Mesothelial cell of epicardium (in vitro differentiated cells): Measurements from ENCODE around the gene ELL2. TPM values are rescaled to one million over a fixed set of nuclear protein-coding genes. Genes with fewer than 3 reads are reported as not detected.

ENCODE experiments used
- DNase-seq, 2 experiments: peaks; one replicate each; pipeline ENCODE4 v3.0.0; 2021; ENCODE audit warnings: low spot score in 2 of 2; ENCODE audit not compliant: unreplicated experiment in 2 of 2
- H3K27ac Mint-ChIP-seq: 2 replicates; pipeline ENCODE4 v1.8.0; 2021; ENCODE audit warnings: mixed read lengths
- H3K27me3 Mint-ChIP-seq: 2 replicates; pipeline ENCODE4 v1.8.0; 2021; ENCODE audit warnings: low read depth, mixed read lengths
- H3K36me3 Mint-ChIP-seq: 2 replicates; pipeline ENCODE4 v1.8.0; 2021; ENCODE audit warnings: mixed read lengths
- H3K4me1 Mint-ChIP-seq: 2 replicates; pipeline ENCODE4 v1.8.0; 2021; ENCODE audit warnings: mixed read lengths
- H3K4me3 Mint-ChIP-seq: 2 replicates; pipeline ENCODE4 v1.8.0; 2021; ENCODE audit warnings: mild to moderate bottlenecking, moderate library complexity, mixed read lengths
- H3K9me3 Mint-ChIP-seq: 2 replicates; pipeline ENCODE4 v1.8.0; 2021; ENCODE audit warnings: mixed read lengths
- total RNA-seq: library from RNA; stranded (reverse); gene quantifications from 3 replicates; pipeline ENCODE4 v1.2.1, GENCODE V29; 2021
- TF ChIP-seq, protein P1 (sequence below): fragments of 200-600 bp; sonication (generic); IDR thresholded peaks from one replicate; pipeline ENCODE4 v1.5.0; 2021; ENCODE audit warnings: antibody characterized with exemption; ENCODE audit not compliant: unreplicated experiment

The ELL2 gene
- total RNA-seq, 1 donor from 2014 or later: 11.7 TPM

DNA sequence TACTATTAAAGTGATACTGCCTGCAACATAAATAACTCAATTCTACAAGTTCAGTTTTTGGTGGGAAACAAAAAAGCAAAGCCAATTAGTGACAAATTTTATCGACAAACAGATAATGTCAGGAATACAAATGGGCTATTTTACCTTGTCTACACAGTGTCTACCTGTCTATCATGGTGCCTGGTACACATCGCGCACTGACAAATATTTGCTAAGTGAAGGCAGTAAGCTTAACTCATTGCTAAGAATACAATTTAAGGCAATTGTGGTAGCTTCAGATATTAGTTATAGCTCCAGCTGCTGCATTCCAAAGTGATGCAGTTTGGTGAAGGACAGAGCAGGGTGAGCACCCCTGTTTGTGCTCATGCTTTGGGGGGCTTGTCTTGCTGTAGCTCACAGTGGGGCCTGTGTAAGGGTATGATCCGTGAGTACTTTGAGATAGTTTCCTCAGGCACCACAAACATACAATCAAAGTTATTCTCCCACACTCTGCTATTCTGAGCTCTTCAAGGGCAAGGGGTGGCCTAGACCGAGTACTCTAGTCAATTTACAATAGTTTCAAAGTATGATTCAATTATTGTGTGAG lies 24.7 kb downstream of the ELL2 start:
- TF ChIP-seq, protein P1, sequence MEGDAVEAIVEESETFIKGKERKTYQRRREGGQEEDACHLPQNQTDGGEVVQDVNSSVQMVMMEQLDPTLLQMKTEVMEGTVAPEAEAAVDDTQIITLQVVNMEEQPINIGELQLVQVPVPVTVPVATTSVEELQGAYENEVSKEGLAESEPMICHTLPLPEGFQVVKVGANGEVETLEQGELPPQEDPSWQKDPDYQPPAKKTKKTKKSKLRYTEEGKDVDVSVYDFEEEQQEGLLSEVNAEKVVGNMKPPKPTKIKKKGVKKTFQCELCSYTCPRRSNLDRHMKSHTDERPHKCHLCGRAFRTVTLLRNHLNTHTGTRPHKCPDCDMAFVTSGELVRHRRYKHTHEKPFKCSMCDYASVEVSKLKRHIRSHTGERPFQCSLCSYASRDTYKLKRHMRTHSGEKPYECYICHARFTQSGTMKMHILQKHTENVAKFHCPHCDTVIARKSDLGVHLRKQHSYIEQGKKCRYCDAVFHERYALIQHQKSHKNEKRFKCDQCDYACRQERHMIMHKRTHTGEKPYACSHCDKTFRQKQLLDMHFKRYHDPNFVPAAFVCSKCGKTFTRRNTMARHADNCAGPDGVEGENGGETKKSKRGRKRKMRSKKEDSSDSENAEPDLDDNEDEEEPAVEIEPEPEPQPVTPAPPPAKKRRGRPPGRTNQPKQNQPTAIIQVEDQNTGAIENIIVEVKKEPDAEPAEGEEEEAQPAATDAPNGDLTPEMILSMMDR: no peak
- H3K4me3 Mint-ChIP-seq: no peak overlapping the region
- H3K9me3 Mint-ChIP-seq: peaks cover 5% of the 10 kb centered on the region
- no peaks in the 10 kb centered on the region for H3K27me3 Mint-ChIP-seq
- H3K36me3 Mint-ChIP-seq: no peaks in the 10 kb centered on the region
- peaks cover 10% of the 10 kb centered on the region for H3K4me1 Mint-ChIP-seq
- DNase-seq: no peak
- no peak overlapping the region for H3K27ac Mint-ChIP-seq

DNA sequence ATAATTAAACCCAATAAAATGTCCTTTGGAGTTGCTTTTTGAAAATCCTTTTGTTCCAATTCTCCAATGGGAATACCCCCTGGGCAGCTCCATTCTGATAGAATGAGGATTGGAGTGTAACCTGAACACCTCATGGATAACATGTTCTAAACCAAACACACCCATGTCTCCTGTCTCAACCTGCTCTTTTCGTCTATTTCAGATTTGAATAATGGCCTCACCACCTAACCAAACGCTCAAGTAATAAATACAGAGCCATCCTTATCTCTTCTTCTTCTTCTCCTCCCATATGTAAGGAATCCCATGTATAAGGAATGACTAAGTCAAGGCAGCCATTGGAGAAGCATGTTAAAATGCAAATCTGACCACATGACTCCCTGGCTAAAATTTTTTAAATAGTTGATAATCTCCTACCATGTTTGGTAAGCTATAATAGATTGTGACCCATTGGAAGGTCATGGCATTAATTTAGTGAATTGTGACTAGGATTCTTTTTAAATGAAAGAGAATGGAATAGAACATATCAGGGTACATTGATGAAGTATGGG lies 26.0 kb downstream of the ELL2 start:
- H3K4me3 Mint-ChIP-seq: no peak overlapping the region
- peaks cover 5% of the 10 kb centered on the region for H3K9me3 Mint-ChIP-seq
- no peaks in the 10 kb centered on the region for H3K36me3 Mint-ChIP-seq
- DNase-seq: no peak
- H3K4me1 Mint-ChIP-seq: peaks cover 4% of the 10 kb centered on the region
- H3K27me3 Mint-ChIP-seq: no peaks in the 10 kb centered on the region
- TF ChIP-seq, protein P1: no peak
- H3K27ac Mint-ChIP-seq: no peak overlapping the region

DNA sequence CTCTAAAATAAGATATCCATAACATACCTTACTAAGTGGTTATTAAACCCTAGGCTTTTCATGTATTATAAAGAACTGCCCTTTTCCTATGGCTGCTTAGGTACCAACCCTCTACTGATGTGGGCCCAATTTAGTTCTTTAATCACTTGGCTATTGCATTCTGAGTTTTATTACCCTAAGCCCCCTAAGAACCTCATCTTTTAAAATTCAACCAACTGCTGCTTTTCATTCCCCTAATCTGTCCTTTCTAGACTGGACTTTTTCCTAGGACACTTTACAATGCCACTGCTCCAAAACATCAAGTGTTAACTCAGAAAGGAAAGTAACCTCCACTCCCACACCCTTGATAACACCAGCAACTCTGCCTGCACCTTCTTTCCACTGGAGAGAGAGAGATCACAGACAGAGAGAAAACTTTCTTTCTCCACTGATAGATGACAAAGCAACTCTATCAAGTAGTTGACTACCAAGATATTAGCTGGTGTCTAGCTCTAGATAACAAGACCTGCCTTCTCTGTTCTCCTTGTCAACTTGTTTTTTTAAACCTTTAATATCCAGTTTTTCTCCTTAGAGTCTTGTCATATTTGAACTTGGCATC lies 27.3 kb downstream of the ELL2 start:
- Mint-ChIP-seq H3K9me3 (peaks cover 5% of the 10 kb centered on the region), H3K36me3 (no peaks in the 10 kb centered on the region), H3K4me1 (peaks cover 4% of the 10 kb centered on the region), H3K27ac (no peak overlapping the region), H3K27me3 (no peaks in the 10 kb centered on the region), H3K4me3 (no peak overlapping the region)
- DNase-seq: no peak
- TF ChIP-seq, protein P1: no peak

DNA sequence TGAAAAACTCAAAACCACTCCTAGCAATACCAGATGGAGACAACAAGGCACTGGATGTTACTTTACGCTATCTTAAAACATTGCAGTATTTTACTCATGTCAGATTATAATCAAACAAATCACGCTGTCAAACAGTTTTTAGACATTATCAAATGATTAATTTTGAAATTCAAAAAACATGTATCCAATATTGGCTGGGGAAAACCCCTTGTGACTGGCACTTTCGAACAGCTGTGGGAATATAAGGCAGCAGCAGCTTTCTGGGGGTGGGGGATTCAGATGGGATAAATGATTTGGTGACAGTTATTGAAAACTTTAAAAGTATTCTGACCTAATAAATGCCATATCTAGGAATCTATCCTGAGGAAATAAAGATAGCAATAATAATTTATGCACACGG lies 28.7 kb downstream of the ELL2 start:
- peaks cover 8% of the 10 kb centered on the region for H3K4me1 Mint-ChIP-seq
- H3K27me3 Mint-ChIP-seq: no peaks in the 10 kb centered on the region
- peaks cover 5% of the 10 kb centered on the region for H3K9me3 Mint-ChIP-seq

DNA sequence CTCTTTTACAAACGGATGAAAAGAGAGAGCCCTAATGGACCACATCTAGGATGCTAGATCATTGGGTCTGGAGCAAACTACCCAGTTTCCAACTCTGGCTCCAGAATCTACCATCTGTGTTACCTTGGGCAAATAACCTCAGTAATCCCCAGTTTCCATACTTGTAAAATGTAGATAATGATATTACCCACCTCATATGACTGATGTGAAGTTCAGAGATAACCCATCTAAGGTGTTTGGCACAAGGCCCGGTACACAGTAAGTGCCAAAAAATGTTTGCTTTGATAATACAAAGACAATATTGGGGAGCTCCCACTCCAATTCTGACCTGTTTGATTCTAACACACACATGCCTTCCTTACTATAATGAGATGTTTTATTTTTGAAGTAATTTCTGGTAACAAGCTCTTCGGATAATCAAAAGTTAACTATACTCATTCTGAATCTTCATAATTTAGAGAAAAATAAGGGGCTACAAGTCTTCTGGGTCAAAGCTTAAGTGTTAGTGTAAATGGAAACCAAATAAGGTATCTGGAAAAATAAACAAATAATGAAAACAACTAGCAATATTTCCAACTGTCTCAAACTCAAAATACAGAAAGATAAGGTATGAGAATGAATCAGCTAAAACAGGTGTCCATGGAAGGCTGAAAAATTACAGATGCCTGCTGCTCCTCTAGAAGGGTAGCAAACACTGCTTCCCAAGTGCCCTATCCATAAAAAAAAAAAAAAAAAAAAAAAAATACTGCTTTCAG lies 30.4 kb downstream of the ELL2 start:
- Mint-ChIP-seq H3K4me3 (no peak overlapping the region), H3K27me3 (no peaks in the 10 kb centered on the region), H3K4me1 (peaks cover 8% of the 10 kb centered on the region), H3K27ac (no peak overlapping the region), H3K36me3 (no peaks in the 10 kb centered on the region), H3K9me3 (peaks cover 5% of the 10 kb centered on the region)
- TF ChIP-seq, protein P1: no peak
- DNase-seq: no peak

More for the DNA sequence above, 28.7 kb downstream of the ELL2 start:
- no peak overlapping the region for H3K4me3 Mint-ChIP-seq
- TF ChIP-seq, protein P1: no peak
- no peaks in the 10 kb centered on the region for H3K36me3 Mint-ChIP-seq
- H3K27ac Mint-ChIP-seq: no peak overlapping the region
- DNase-seq: no peak
